HEK293 (cell line): ENCODE measurements around the gene ORC4.
A peak's percentile ranks its signal among the peaks of the same experiment; 100 is the strongest.

Experiments used
- HOXD13 ChIP-seq: sonication (generic); formaldehyde crosslinking; IDR thresholded peaks from 2 replicates; pipeline ENCODE4 v1.8.0; 2022; ENCODE audit warnings: missing genetic modification reagents, borderline replicate concordance
- WT1 ChIP-seq: fragments of 450-650 bp; formaldehyde crosslinking; IDR thresholded peaks from 2 replicates; pipeline ENCODE4 v1.5.1; 2016; ENCODE audit warnings: missing biosample characterization, missing genetic modification characterization
- YY2 ChIP-seq: fragments of 450-650 bp; formaldehyde crosslinking; IDR thresholded peaks from 2 replicates; pipeline ENCODE4 v1.5.1; 2016; ENCODE audit warnings: missing biosample characterization, missing genetic modification characterization
- ZBTB1 ChIP-seq: fragments of 450-650 bp; formaldehyde crosslinking; IDR thresholded peaks from 2 replicates; pipeline ENCODE4 v1.5.1; 2016; ENCODE audit warnings: missing biosample characterization, missing genetic modification characterization
- ZBTB7A ChIP-seq: fragments of 450-650 bp; formaldehyde crosslinking; IDR thresholded peaks from 2 replicates; pipeline ENCODE4 v1.5.1; 2016; ENCODE audit warnings: low read depth, missing biosample characterization, missing genetic modification characterization
- ZFHX2 ChIP-seq: fragments of 450-650 bp; formaldehyde crosslinking; conservative IDR thresholded peaks from 2 replicates; pipeline ENCODE4 v1.5.1; 2016; ENCODE audit warnings: missing biosample characterization, missing genetic modification characterization
- ZFP37 ChIP-seq: fragments of 450-650 bp; formaldehyde crosslinking; IDR thresholded peaks from 2 replicates; pipeline ENCODE4 v1.5.1; 2016; ENCODE audit warnings: missing biosample characterization, missing genetic modification characterization
- ZFP69B ChIP-seq: fragments of 450-650 bp; formaldehyde crosslinking; IDR thresholded peaks from 2 replicates; pipeline ENCODE4 v1.5.1; 2016; ENCODE audit warnings: missing biosample characterization, missing genetic modification characterization
- ZIC2 ChIP-seq: fragments of 450-650 bp; formaldehyde crosslinking; IDR thresholded peaks from 2 replicates; pipeline ENCODE4 v1.5.1; 2016; ENCODE audit warnings: missing biosample characterization, missing genetic modification characterization
- ZNF114 ChIP-seq: fragments of 450-650 bp; formaldehyde crosslinking; IDR thresholded peaks from 2 replicates; pipeline ENCODE4 v1.5.0; 2017; ENCODE audit warnings: missing biosample characterization, missing genetic modification characterization
- ZNF175 ChIP-seq: fragments of 450-650 bp; formaldehyde crosslinking; IDR thresholded peaks from 2 replicates; pipeline ENCODE4 v1.5.1; 2016; ENCODE audit warnings: missing biosample characterization, missing genetic modification characterization
- ZNF19 ChIP-seq: fragments of 450-650 bp; formaldehyde crosslinking; IDR thresholded peaks from 2 replicates; pipeline ENCODE4; 2016; ENCODE audit warnings: missing biosample characterization, missing genetic modification characterization, low read depth
- ZNF214 ChIP-seq: fragments of 450-650 bp; formaldehyde crosslinking; IDR thresholded peaks from 2 replicates; pipeline ENCODE4 v1.5.1; 2017; ENCODE audit warnings: missing biosample characterization, mild to moderate bottlenecking, missing genetic modification characterization, borderline replicate concordance
- ZNF366 ChIP-seq: fragments of 450-650 bp; formaldehyde crosslinking; conservative IDR thresholded peaks from 2 replicates; pipeline ENCODE4 v1.5.1; 2016; ENCODE audit warnings: missing biosample characterization, missing genetic modification characterization
- ZNF394 ChIP-seq: fragments of 450-650 bp; formaldehyde crosslinking; IDR thresholded peaks from 2 replicates; pipeline ENCODE4 v1.5.1; 2016; ENCODE audit warnings: missing biosample characterization, missing genetic modification characterization, mild to moderate bottlenecking, moderate library complexity, borderline replicate concordance
- ZNF423 ChIP-seq: fragments of 450-650 bp; formaldehyde crosslinking; IDR thresholded peaks from 2 replicates; pipeline ENCODE4 v1.5.1; 2016; ENCODE audit warnings: missing biosample characterization, missing genetic modification characterization
- ZNF510 ChIP-seq: fragments of 450-650 bp; formaldehyde crosslinking; IDR thresholded peaks from 2 replicates; pipeline ENCODE4 v1.5.1; 2018; ENCODE audit warnings: mild to moderate bottlenecking, missing genetic modification characterization, missing biosample characterization; ENCODE audit not compliant: insufficient replicate concordance
- ZNF530 ChIP-seq: fragments of 450-650 bp; formaldehyde crosslinking; IDR thresholded peaks from 2 replicates; pipeline ENCODE4 v1.5.1; 2016; ENCODE audit warnings: low read depth, missing biosample characterization, missing genetic modification characterization
- ZNF660 ChIP-seq: fragments of 450-650 bp; IDR thresholded peaks from 2 replicates; pipeline ENCODE4 v1.5.1; 2018; ENCODE audit warnings: missing biosample characterization, mild to moderate bottlenecking, missing genetic modification characterization
- ZSCAN30 ChIP-seq: fragments of 450-650 bp; IDR thresholded peaks from 2 replicates; pipeline ENCODE4 v1.5.1; 2018; ENCODE audit warnings: missing biosample characterization, mild to moderate bottlenecking, missing genetic modification characterization, moderate library complexity
- TF ChIP-seq, protein P1 (sequence below): fragments of 450-650 bp; formaldehyde crosslinking; IDR thresholded peaks from 2 replicates; pipeline ENCODE4 v1.5.1; 2016; ENCODE audit warnings: missing biosample characterization, missing genetic modification characterization, borderline replicate concordance
- TF ChIP-seq, protein P2 (sequence below): fragments of 450-650 bp; formaldehyde crosslinking; IDR thresholded peaks from 2 replicates; pipeline ENCODE4 v1.5.1; 2016; ENCODE audit warnings: missing biosample characterization, missing genetic modification characterization
- TF ChIP-seq, protein P3 (sequence below): fragments of 450-650 bp; formaldehyde crosslinking; IDR thresholded peaks from 2 replicates; pipeline ENCODE4 v1.5.1; 2016; ENCODE audit warnings: missing biosample characterization, missing genetic modification characterization
- TF ChIP-seq, protein P4 (sequence below): fragments of 450-650 bp; formaldehyde crosslinking; IDR thresholded peaks from 2 replicates; pipeline ENCODE4 v1.5.1; 2016; ENCODE audit warnings: missing biosample characterization, missing genetic modification characterization
- TF ChIP-seq, protein P5 (sequence below): fragments of 450-650 bp; formaldehyde crosslinking; IDR thresholded peaks from 2 replicates; pipeline ENCODE4 v1.5.1; 2017; ENCODE audit warnings: missing biosample characterization, missing genetic modification characterization
- TF ChIP-seq, protein P6 (sequence below): sonication (generic); formaldehyde crosslinking; IDR thresholded peaks from 2 replicates; pipeline ENCODE4 v1.8.1; 2022; ENCODE audit warnings: mild to moderate bottlenecking, moderate library complexity, missing genetic modification reagents

ORC4 gene

DNA sequence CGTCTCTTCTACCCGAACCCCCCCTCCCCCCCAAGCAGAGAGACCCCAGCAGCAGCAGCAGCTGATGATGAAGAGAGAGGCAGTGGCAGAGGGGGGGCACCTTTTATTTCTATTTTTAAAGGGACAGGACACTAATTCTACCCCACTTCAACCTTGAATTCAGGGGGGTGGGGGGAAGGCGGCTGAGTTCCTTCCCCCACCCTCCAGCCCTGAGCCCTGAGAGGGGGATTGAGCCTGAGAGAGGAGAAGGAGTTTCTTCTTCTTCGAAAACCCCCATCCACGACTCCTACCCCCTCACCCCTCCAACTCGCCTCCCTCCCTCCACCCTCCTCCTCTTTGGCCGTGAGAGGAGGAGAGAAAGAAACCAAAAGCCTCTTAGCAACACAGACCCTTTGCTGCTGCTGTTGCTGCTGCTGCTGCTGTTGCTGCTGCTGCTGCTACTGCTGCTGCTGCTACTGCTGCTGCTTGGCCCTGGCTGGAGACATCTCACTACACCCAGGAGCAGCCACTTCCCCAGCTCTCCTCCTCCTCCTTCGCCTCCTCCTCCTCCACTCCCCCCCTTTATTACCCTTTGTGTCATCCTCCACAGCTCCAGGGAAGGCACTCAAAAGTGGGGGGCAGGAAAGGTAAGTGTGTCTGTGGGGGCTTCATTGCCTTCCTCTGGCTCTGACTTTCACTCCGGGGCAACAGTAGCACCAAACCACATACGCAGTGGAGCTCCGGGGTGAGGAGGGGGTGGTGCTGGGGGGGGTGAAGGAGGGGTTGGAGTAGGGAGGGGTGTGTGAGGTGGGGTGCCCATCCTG, 723 bp upstream of the ORC4 start, which contains the start of gene MBD5 (continued):
- TF ChIP-seq, protein P1, sequence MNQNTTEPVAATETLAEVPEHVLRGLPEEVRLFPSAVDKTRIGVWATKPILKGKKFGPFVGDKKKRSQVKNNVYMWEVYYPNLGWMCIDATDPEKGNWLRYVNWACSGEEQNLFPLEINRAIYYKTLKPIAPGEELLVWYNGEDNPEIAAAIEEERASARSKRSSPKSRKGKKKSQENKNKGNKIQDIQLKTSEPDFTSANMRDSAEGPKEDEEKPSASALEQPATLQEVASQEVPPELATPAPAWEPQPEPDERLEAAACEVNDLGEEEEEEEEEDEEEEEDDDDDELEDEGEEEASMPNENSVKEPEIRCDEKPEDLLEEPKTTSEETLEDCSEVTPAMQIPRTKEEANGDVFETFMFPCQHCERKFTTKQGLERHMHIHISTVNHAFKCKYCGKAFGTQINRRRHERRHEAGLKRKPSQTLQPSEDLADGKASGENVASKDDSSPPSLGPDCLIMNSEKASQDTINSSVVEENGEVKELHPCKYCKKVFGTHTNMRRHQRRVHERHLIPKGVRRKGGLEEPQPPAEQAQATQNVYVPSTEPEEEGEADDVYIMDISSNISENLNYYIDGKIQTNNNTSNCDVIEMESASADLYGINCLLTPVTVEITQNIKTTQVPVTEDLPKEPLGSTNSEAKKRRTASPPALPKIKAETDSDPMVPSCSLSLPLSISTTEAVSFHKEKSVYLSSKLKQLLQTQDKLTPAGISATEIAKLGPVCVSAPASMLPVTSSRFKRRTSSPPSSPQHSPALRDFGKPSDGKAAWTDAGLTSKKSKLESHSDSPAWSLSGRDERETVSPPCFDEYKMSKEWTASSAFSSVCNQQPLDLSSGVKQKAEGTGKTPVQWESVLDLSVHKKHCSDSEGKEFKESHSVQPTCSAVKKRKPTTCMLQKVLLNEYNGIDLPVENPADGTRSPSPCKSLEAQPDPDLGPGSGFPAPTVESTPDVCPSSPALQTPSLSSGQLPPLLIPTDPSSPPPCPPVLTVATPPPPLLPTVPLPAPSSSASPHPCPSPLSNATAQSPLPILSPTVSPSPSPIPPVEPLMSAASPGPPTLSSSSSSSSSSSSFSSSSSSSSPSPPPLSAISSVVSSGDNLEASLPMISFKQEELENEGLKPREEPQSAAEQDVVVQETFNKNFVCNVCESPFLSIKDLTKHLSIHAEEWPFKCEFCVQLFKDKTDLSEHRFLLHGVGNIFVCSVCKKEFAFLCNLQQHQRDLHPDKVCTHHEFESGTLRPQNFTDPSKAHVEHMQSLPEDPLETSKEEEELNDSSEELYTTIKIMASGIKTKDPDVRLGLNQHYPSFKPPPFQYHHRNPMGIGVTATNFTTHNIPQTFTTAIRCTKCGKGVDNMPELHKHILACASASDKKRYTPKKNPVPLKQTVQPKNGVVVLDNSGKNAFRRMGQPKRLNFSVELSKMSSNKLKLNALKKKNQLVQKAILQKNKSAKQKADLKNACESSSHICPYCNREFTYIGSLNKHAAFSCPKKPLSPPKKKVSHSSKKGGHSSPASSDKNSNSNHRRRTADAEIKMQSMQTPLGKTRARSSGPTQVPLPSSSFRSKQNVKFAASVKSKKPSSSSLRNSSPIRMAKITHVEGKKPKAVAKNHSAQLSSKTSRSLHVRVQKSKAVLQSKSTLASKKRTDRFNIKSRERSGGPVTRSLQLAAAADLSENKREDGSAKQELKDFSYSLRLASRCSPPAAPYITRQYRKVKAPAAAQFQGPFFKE (tag by site-specific recombination) = no peak
- no peak for TF ChIP-seq HOXD13 (CRISPR knock-in tag)
- TF ChIP-seq ZBTB7A (tag by site-specific recombination) = no peak
- TF ChIP-seq ZNF19 = no peak
- TF ChIP-seq ZNF366 (tag by site-specific recombination) = peak; percentile 64
- no peak for TF ChIP-seq ZNF423
- TF ChIP-seq ZNF175 = no peak
- TF ChIP-seq ZFP37 (tag by site-specific recombination) = no peak
- no peak for TF ChIP-seq WT1 (tag by site-specific recombination)
- TF ChIP-seq, protein P2, sequence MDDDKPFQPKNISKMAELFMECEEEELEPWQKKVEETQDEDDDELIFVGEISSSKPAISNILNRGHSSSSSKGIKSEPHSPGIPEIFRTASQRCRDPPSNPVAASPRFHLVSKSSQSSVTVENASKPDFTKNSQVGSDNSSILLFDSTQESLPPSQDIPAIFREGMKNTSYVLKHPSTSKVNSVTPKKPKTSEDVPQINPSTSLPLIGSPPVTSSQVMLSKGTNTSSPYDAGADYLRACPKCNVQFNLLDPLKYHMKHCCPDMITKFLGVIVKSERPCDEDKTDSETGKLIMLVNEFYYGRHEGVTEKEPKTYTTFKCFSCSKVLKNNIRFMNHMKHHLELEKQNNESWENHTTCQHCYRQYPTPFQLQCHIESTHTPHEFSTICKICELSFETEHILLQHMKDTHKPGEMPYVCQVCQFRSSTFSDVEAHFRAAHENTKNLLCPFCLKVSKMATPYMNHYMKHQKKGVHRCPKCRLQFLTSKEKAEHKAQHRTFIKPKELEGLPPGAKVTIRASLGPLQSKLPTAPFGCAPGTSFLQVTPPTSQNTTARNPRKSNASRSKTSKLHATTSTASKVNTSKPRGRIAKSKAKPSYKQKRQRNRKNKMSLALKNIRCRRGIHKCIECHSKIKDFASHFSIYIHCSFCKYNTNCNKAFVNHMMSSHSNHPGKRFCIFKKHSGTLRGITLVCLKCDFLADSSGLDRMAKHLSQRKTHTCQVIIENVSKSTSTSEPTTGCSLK (tag by site-specific recombination) = no peak
- TF ChIP-seq, protein P3, sequence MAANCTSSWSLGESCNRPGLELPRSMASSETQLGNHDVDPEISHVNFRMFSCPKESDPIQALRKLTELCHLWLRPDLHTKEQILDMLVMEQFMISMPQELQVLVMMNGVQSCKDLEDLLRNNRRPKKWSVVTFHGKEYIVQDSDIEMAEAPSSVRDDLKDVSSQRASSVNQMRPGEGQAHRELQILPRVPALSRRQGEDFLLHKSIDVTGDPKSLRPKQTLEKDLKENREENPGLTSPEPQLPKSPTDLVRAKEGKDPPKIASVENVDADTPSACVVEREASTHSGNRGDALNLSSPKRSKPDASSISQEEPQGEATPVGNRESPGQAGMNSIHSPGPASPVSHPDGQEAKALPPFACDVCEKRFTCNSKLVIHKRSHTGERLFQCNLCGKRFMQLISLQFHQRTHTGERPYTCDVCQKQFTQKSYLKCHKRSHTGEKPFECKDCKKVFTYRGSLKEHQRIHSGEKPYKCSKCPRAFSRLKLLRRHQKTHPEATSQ = no peak
- TF ChIP-seq, protein P4, sequence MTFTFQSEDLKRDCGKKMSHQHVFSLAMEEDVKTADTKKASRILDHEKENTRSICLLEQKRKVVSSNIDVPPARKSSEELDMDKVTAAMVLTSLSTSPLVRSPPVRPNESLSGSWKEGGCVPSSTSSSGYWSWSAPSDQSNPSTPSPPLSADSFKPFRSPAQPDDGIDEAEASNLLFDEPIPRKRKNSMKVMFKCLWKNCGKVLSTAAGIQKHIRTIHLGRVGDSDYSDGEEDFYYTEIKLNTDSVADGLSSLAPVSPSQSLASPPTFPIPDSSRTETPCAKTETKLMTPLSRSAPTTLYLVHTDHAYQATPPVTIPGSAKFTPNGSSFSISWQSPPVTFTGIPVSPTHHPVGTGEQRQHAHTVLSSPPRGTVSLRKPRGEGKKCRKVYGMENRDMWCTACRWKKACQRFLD (tag by site-specific recombination) = no peak
- no peak for TF ChIP-seq ZNF114 (tag by site-specific recombination)
- TF ChIP-seq, protein P5, sequence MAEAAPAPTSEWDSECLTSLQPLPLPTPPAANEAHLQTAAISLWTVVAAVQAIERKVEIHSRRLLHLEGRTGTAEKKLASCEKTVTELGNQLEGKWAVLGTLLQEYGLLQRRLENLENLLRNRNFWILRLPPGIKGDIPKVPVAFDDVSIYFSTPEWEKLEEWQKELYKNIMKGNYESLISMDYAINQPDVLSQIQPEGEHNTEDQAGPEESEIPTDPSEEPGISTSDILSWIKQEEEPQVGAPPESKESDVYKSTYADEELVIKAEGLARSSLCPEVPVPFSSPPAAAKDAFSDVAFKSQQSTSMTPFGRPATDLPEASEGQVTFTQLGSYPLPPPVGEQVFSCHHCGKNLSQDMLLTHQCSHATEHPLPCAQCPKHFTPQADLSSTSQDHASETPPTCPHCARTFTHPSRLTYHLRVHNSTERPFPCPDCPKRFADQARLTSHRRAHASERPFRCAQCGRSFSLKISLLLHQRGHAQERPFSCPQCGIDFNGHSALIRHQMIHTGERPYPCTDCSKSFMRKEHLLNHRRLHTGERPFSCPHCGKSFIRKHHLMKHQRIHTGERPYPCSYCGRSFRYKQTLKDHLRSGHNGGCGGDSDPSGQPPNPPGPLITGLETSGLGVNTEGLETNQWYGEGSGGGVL (tag by site-specific recombination) = peak; percentile 95
- no peak for TF ChIP-seq ZNF394 (tag by site-specific recombination)
- TF ChIP-seq ZFHX2 (tag by site-specific recombination) = peak; percentile 42
- peak; percentile 38; the same call in 1 of the 2 replicates for TF ChIP-seq ZNF660 (tag by site-specific recombination)
- TF ChIP-seq YY2 (tag by site-specific recombination) = no peak
- TF ChIP-seq ZNF530 (tag by site-specific recombination) = no peak
- TF ChIP-seq ZFP69B = no peak
- no peak for TF ChIP-seq ZNF510 (tag by site-specific recombination)
- TF ChIP-seq, protein P6, sequence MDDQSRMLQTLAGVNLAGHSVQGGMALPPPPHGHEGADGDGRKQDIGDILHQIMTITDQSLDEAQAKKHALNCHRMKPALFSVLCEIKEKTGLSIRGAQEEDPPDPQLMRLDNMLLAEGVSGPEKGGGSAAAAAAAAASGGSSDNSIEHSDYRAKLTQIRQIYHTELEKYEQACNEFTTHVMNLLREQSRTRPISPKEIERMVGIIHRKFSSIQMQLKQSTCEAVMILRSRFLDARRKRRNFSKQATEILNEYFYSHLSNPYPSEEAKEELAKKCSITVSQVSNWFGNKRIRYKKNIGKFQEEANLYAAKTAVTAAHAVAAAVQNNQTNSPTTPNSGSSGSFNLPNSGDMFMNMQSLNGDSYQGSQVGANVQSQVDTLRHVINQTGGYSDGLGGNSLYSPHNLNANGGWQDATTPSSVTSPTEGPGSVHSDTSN (CRISPR knock-in tag) = no peak
- no peak for TF ChIP-seq ZNF214 (tag by site-specific recombination)
- no peak for TF ChIP-seq ZSCAN30 (tag by site-specific recombination)
- TF ChIP-seq ZBTB1 (tag by site-specific recombination) = no peak
- no peak for TF ChIP-seq ZIC2 (tag by site-specific recombination)
